MM.1S (cell line): ENCODE data around the gene SETBP1.

ENCODE experiments used
- DNase-seq: peaks from one replicate; pipeline ENCODE4 v3.0.0-alpha.2; 2015
- H2AFZ ChIP-seq: fragments of 300-600 bp; sonication (generic); 2 replicates; pipeline ENCODE4 v1.6.0; 2016; ENCODE audit warnings: antibody characterized with exemption, low read length
- H3F3A ChIP-seq: fragments of 300-600 bp; sonication (generic); 2 replicates; pipeline ENCODE4 v1.6.1; 2016; ENCODE audit warnings: mild to moderate bottlenecking, antibody characterized with exemption, low read length, moderate library complexity, mixed read lengths; ENCODE audit not compliant: insufficient read depth
- H3K27ac ChIP-seq: fragments of 300-600 bp; sonication (generic); 2 replicates; pipeline ENCODE4 v1.5.1; 2016; ENCODE audit warnings: mild to moderate bottlenecking, low read length
- H3K27me3 ChIP-seq: fragments of 300-600 bp; sonication (generic); replicated peaks from 2 replicates; pipeline ENCODE4 v1.6.0; 2016; ENCODE audit warnings: low read length; ENCODE audit not compliant: insufficient read depth
- H3K36me3 ChIP-seq: fragments of 300-600 bp; sonication (generic); replicated peaks from 2 replicates; pipeline ENCODE4 v1.6.1; 2016; ENCODE audit warnings: mild to moderate bottlenecking, low read length, mixed read lengths; ENCODE audit not compliant: insufficient read depth
- H3K4me1 ChIP-seq: fragments of 300-600 bp; sonication (generic); 2 replicates; pipeline ENCODE4 v1.6.1; 2016; ENCODE audit warnings: low read length, mixed read lengths
- H3K4me2 ChIP-seq: fragments of 300-600 bp; sonication (generic); 2 replicates; pipeline ENCODE4 v1.6.0; 2016; ENCODE audit warnings: low read depth, low read length
- H3K4me3 ChIP-seq: fragments of 300-600 bp; sonication (generic); 2 replicates; pipeline ENCODE4 v1.5.1; 2016; ENCODE audit warnings: low read length, mixed read lengths
- H3K79me2 ChIP-seq: fragments of 300-600 bp; sonication (generic); 2 replicates; pipeline ENCODE4 v1.6.1; 2016; ENCODE audit warnings: mixed run types, low read length, mixed read lengths
- H3K9ac ChIP-seq: fragments of 300-600 bp; sonication (generic); 2 replicates; pipeline ENCODE4 v1.6.1; 2016; ENCODE audit warnings: low read length, mixed read lengths
- H3K9me2 ChIP-seq: fragments of 300-600 bp; sonication (generic); replicated peaks from 2 replicates; pipeline ENCODE4 v1.6.1; 2016; ENCODE audit warnings: mild to moderate bottlenecking, low read length, mixed read lengths; ENCODE audit not compliant: insufficient read depth
- H3K9me3 ChIP-seq: fragments of 300-600 bp; sonication (generic); replicated peaks from 2 replicates; pipeline ENCODE4 v1.6.1; 2016; ENCODE audit warnings: mild to moderate bottlenecking, low read length, mixed read lengths; ENCODE audit not compliant: insufficient read depth
- H4K20me1 ChIP-seq: fragments of 300-600 bp; sonication (generic); 2 replicates; pipeline ENCODE4 v1.6.1; 2016; ENCODE audit warnings: mild to moderate bottlenecking, low read length, moderate library complexity, mixed read lengths; ENCODE audit not compliant: insufficient read depth
- CTCF ChIP-seq: fragments of 300-600 bp; sonication (generic); IDR thresholded peaks from 2 replicates; pipeline ENCODE4 v1.5.1; 2016; ENCODE audit warnings: antibody characterized with exemption, low read length, mixed read lengths
- EZH2 ChIP-seq: fragments of 300-600 bp; sonication (generic); optimal IDR thresholded peaks from 2 replicates; pipeline ENCODE3; 2017; ENCODE audit warnings: low read depth, mild to moderate bottlenecking, antibody characterized with exemption, low read length, mixed read lengths
- EZH2phosphoT487 ChIP-seq: fragments of 300-600 bp; sonication (generic); IDR thresholded peaks from 2 replicates; pipeline ENCODE4 v1.6.1; 2018; ENCODE audit warnings: antibody characterized with exemption, low read length

SETBP1 gene

GRCh38 chr18:44773640-44774155 is 93.0 kb downstream of the SETBP1 start:
- Histone ChIP-seq H3K9me3 (no peaks in the 10 kb centered on the region), H3K9me2 (no peaks in the 10 kb centered on the region), H3K9ac (no peak overlapping the region), H3K4me2 (no peak overlapping the region), H3K4me1 (peaks cover 22% of the 10 kb centered on the region), H3K27me3 (no peaks in the 10 kb centered on the region), H2AFZ (no peak overlapping the region), H4K20me1 (no peaks in the 10 kb centered on the region), H3K27ac (no peak overlapping the region), H3F3A (no peaks in the 10 kb centered on the region), H3K4me3 (no peak overlapping the region), H3K79me2 (peaks cover 100% of the 10 kb centered on the region), H3K36me3 (no peaks in the 10 kb centered on the region)
- DNase-seq: no peak
- no peak for TF ChIP-seq CTCF
- no peak for TF ChIP-seq EZH2
- TF ChIP-seq EZH2phosphoT487: no peak

DNA sequence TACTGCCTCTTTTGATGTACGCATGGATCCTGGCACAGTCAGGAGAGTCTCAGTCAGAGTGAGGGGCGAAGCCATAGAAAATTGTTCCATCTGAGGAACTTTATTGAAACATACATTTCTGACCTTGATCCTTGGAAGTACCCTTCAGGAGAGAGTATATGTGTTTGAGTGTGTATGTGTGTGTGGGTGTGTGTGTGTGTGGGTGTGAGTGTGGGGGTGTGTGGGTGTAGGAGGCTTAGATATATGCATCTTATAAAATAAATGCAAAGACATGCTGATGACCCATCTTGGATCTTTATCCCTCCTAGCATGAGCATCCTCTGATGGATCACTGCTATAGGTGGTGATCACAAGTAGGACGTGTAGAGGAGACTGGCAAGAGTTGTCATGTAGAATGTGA is 93.5 kb downstream of the SETBP1 start:
- Histone ChIP-seq H3F3A (no peaks in the 10 kb centered on the region), H3K4me1 (peaks cover 22% of the 10 kb centered on the region), H3K4me2 (no peak overlapping the region), H3K79me2 (peaks cover 100% of the 10 kb centered on the region), H3K36me3 (no peaks in the 10 kb centered on the region), H3K9me2 (no peaks in the 10 kb centered on the region), H3K9ac (no peak overlapping the region), H2AFZ (no peak overlapping the region), H3K9me3 (no peaks in the 10 kb centered on the region), H3K27ac (no peak overlapping the region), H3K4me3 (no peak overlapping the region), H4K20me1 (no peaks in the 10 kb centered on the region), H3K27me3 (no peaks in the 10 kb centered on the region)
- DNase-seq: no peak
- TF ChIP-seq EZH2phosphoT487 (no peak), EZH2 (no peak), CTCF (no peak)

DNA sequence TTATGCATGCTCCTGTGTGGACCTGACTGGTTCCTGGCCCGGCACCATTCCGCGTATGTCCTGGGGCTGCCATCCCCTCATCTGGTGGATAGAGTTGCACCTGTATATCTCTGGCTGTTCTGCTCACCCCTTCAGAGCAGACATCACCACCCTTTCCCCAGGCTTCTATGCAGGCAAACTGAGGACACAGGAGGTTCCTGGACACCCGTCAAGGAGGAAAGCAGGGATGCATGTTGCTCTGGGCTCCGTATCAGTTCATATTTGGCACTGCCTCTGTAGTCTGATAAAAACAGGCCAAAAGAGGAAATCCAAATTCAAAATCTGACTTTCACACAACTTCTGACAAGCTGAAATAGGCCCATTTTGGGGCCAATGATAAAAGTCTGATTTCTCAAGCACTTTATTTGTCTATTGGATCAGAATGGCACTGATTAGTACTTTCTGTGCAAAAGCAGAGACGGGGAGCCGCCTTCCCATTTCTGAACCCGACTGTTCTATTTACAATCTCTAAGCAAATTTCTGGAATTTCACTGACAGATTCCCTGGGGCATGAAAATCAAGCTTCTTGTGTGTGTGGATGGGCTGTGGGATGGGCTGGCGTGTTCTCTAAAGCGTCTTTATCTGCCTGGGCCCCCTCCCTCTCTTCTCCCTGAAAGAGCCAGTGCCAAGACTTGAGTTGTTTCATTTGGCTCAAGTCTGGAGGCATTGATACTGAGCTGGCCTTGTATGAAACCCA is 96.9 kb downstream of the SETBP1 start:
- H3F3A ChIP-seq: no peaks in the 10 kb centered on the region
- no peak overlapping the region for H3K4me2 ChIP-seq
- peaks cover 22% of the 10 kb centered on the region for H3K4me1 ChIP-seq
- no peaks in the 10 kb centered on the region for H3K36me3 ChIP-seq
- no peak for DNase-seq
- no peak for TF ChIP-seq EZH2
- TF ChIP-seq EZH2phosphoT487: no peak
- no peak for TF ChIP-seq CTCF
- no peaks in the 10 kb centered on the region for H3K9me3 ChIP-seq
- H3K9me2 ChIP-seq: no peaks in the 10 kb centered on the region
- H2AFZ ChIP-seq: no peak overlapping the region
- H3K9ac ChIP-seq: no peak overlapping the region
- no peak overlapping the region for H3K4me3 ChIP-seq
- H3K79me2 ChIP-seq: peaks cover 99% of the 10 kb centered on the region
- H3K27ac ChIP-seq: no peak overlapping the region
- no peaks in the 10 kb centered on the region for H4K20me1 ChIP-seq
- H3K27me3 ChIP-seq: no peaks in the 10 kb centered on the region
